Endothelial cell of umbilical vein (primary cell): ENCODE results near the gene LRP6. TPM values are rescaled to one million over a fixed set of nuclear protein-coding genes. Genes with fewer than 3 reads are reported as not detected.

Experiments
- BruUV-seq: library from RNA; stranded (reverse); fragments of 400-500 nt; replicated peaks from 2 replicates; lab custom pipeline; 2021; lab: Mats Ljungman, UMichigan
- CTCF ChIA-PET: fragments of 300-600, 350-600 bp; sonication (Branson Sonifier 250); formaldehyde crosslinking; loops from one replicate; lab custom pipeline; 2021; ENCODE audit warnings: antibody characterized with exemption, inconsistent platforms; lab: Charles Lee
- POLR2A ChIA-PET: fragments of 300-600, 350-600 bp; sonication (Branson Sonifier 250); formaldehyde crosslinking; loops from one replicate; lab custom pipeline; 2021; ENCODE audit warnings: antibody characterized with exemption, inconsistent platforms; lab: Charles Lee
- DNase-seq: peaks from one replicate; pipeline ENCODE4 v3.0.0-alpha.2; 2011; ENCODE audit warnings: low read depth, low spot score
- FAIRE-seq: peaks from 2 replicates; lab custom pipeline; 2011; peaks lifted over from hg19 to GRCh38; lab: Jason Lieb, UNC
- H2AFZ ChIP-seq: 2 replicates; pipeline ENCODE4 v1.6.0; 2012; ENCODE audit warnings: low read depth, low read length, control low read depth, inconsistent platforms
- H3K27ac ChIP-seq: 2 replicates; pipeline ENCODE4 v1.5.1; 2011; ENCODE audit warnings: low read depth, mild to moderate bottlenecking, control low read depth, low read length, moderate library complexity; ENCODE audit not compliant: insufficient read depth
- H3K27me3 ChIP-seq, 2 experiments: 2 replicates each; pipeline versions ENCODE4 v1.6.0 to v1.6.1; 2011; ENCODE audit warnings: low read length in 2 of 2, mixed read lengths in 1 of 2; ENCODE audit not compliant: control insufficient read depth in 2 of 2, insufficient read depth in 2 of 2
- H3K36me3 ChIP-seq, 2 experiments: 2 replicates in 1 of 2; 3 replicates in 1 of 2; pipeline ENCODE4 v1.5.1; 2011; ENCODE audit warnings: low read length in 2 of 2, mild to moderate bottlenecking in 1 of 2, moderate library complexity in 1 of 2; ENCODE audit not compliant: control insufficient read depth in 2 of 2, insufficient read depth in 2 of 2; ENCODE audit errors: extremely low read depth in 1 of 2
- H3K4me1 ChIP-seq: 3 replicates; pipeline ENCODE4 v1.5.1; 2011; ENCODE audit warnings: mild to moderate bottlenecking, low read length; ENCODE audit not compliant: control insufficient read depth, insufficient read depth; ENCODE audit errors: extremely low read depth
- H3K4me2 ChIP-seq: 2 replicates; pipeline ENCODE4 v1.6.1; 2011; ENCODE audit warnings: low read length, control low read depth, mixed read lengths; ENCODE audit not compliant: insufficient read depth
- H3K4me3 ChIP-seq, 3 experiments: fragments of 200-600 bp in 1 of 3; sonication (generic), shearing (Covaris generic) in 1 of 3; replicated peaks in 1 of 3; 2 replicates each; pipeline ENCODE4 v1.5.1; 2011 to 2016; ENCODE audit warnings: control low read depth in 3 of 3, low read length in 3 of 3, mild to moderate bottlenecking in 2 of 3, inconsistent platforms in 1 of 3, low read depth in 1 of 3, moderate library complexity in 1 of 3; ENCODE audit not compliant: insufficient read depth in 1 of 3
- H3K79me2 ChIP-seq: 2 replicates; pipeline ENCODE4 v1.6.0; 2012; ENCODE audit warnings: low read length, inconsistent platforms; ENCODE audit not compliant: control insufficient read depth, insufficient read depth
- H3K9ac ChIP-seq: replicated peaks from 2 replicates; pipeline ENCODE3; 2011; ENCODE audit warnings: low read length, control low read depth; ENCODE audit not compliant: insufficient read depth; ENCODE audit errors: extremely low read depth
- H3K9me1 ChIP-seq: replicated peaks from 3 replicates; pipeline ENCODE4 v1.6.0; 2011; ENCODE audit warnings: mild to moderate bottlenecking, low read length; ENCODE audit not compliant: control insufficient read depth, insufficient read depth; ENCODE audit errors: extremely low read depth
- H3K9me3 ChIP-seq: replicated peaks from 2 replicates; pipeline ENCODE4 v1.5.1; 2012; ENCODE audit warnings: low read length, inconsistent platforms; ENCODE audit not compliant: control insufficient read depth, insufficient read depth
- H4K20me1 ChIP-seq: replicated peaks from 2 replicates; pipeline ENCODE3; 2011; ENCODE audit warnings: mild to moderate bottlenecking, low read length; ENCODE audit not compliant: control insufficient read depth, insufficient read depth; ENCODE audit errors: extremely low read depth
- EZH2 ChIP-seq: IDR thresholded peaks from 2 replicates; pipeline ENCODE4 v1.6.1; 2012; ENCODE audit warnings: borderline replicate concordance, low read depth, mild to moderate bottlenecking, moderate library complexity, low read length, inconsistent platforms; ENCODE audit not compliant: severe bottlenecking
- FOS ChIP-seq: IDR thresholded peaks from 2 replicates; pipeline ENCODE4 v1.6.1; 2011; ENCODE audit warnings: mild to moderate bottlenecking, low read length, moderate library complexity, borderline replicate concordance; ENCODE audit not compliant: insufficient read depth
- GATA2 ChIP-seq: IDR thresholded peaks from 2 replicates; pipeline ENCODE4 v1.7.0; 2011; ENCODE audit warnings: low read depth, mild to moderate bottlenecking, moderate library complexity, mixed read lengths, low read length; ENCODE audit not compliant: insufficient read length, insufficient read depth
- JUN ChIP-seq: IDR thresholded peaks from 2 replicates; pipeline ENCODE4 v1.6.1; 2011; ENCODE audit warnings: borderline replicate concordance, low read depth; ENCODE audit not compliant: insufficient read length, insufficient read depth
- MAX ChIP-seq: IDR thresholded peaks from 2 replicates; pipeline ENCODE4 v1.6.1; 2011; ENCODE audit not compliant: insufficient read depth, insufficient read length
- MYC ChIP-seq: IDR thresholded peaks from one replicate; pipeline ENCODE4 v1.6.1; 2011; ENCODE audit warnings: mild to moderate bottlenecking, low read depth, low read length
- POLR2A ChIP-seq: IDR thresholded peaks from 2 replicates; pipeline ENCODE4 v1.6.1; 2012; ENCODE audit warnings: low read depth, mild to moderate bottlenecking, control low read depth, low read length
- POLR2AphosphoS5 ChIP-seq: IDR thresholded peaks from 2 replicates; pipeline ENCODE4 v1.6.1; 2012; ENCODE audit warnings: low read depth, mild to moderate bottlenecking, control low read depth, low read length, moderate library complexity; ENCODE audit not compliant: insufficient read depth
- dilution Hi-C: fragments of 300-500 bp; cut with MboI; formaldehyde crosslinking; loops from one replicate; pipeline ENCODE4 v1.15.0; 2019; ENCODE audit warnings: low sequenced_read_pairs; ENCODE audit not compliant: extremely low pct_ligation_motif_present
- intact Hi-C: fragments of 100-400 bp; cut with micrococcal nuclease; formaldehyde crosslinking; loops from one replicate; pipeline ENCODE4 v1.10.0; 2022
- polyA plus RNA-seq, 4 experiments: library from polyadenylated mRNA; depleted of rRNA in 3 of 4; stranded (reverse) in 3 of 4; unstranded in 1 of 4; fragments of >200 nt; gene quantifications; 2 replicates each; pipeline versions ENCODE4 v1.2.1 to v1.2.3, GENCODE V29; 2011 to 2012; ENCODE audit warnings: missing spikeins in 1 of 4
- total RNA-seq: library from RNA; stranded (reverse); gene quantifications from 2 replicates; pipeline ENCODE4 v1.2.3, GENCODE V29; 2021

LRP6 gene
- total and polyA plus RNA-seq, 2 donors (not counting 3 experiments of a cell fraction or from before 2014, with no cell fraction given) = 28.5 to 41.7 TPM

GRCh38 chr12:12088761-12089160 lies 178.1 kb downstream of the LRP6 start:
- no peaks in the 10 kb centered on the region for H3K9me3 ChIP-seq
- H3K36me3 ChIP-seq = no peaks in the 10 kb centered on the region
- POLR2A ChIA-PET = no interaction called here
- H3K4me1 ChIP-seq = peaks cover 3% of the 10 kb centered on the region
- H3K9me1 ChIP-seq = no peaks in the 10 kb centered on the region
- H3K27ac ChIP-seq = no peak overlapping the region
- H3K79me2 ChIP-seq = no peaks in the 10 kb centered on the region
- H2AFZ ChIP-seq = no peak overlapping the region
- H3K4me2 ChIP-seq = no peak overlapping the region
- dilution Hi-C loops (loop anchor here (25.0 kb wide), 1 partner anchor 249 kb away; no protein-coding TSS in a partner anchor), intact Hi-C loops (no loop called here)
- H3K27me3 ChIP-seq = no peaks in the 10 kb centered on the region
- no TSS peak for BruUV-seq
- no peak overlapping the region for H3K4me3 ChIP-seq
- CTCF ChIA-PET = no interaction called here
- H3K9ac ChIP-seq = no peak overlapping the region
- no peaks in the 10 kb centered on the region for H4K20me1 ChIP-seq
- DNase-seq (no peak), FAIRE-seq (no peak)
- no peak for TF ChIP-seq JUN
- no peak for TF ChIP-seq POLR2AphosphoS5
- TF ChIP-seq MYC = no peak
- TF ChIP-seq MAX = no peak
- TF ChIP-seq EZH2 = no peak
- no peak for TF ChIP-seq POLR2A
- no peak for TF ChIP-seq GATA2

GRCh38 chr12:12088147-12088546 lies 178.7 kb downstream of the LRP6 start:
- POLR2A ChIA-PET = no interaction called here
- Histone ChIP-seq H3K9me1 (no peaks in the 10 kb centered on the region), H2AFZ (no peak overlapping the region), H3K79me2 (no peaks in the 10 kb centered on the region), H4K20me1 (no peaks in the 10 kb centered on the region), H3K4me2 (no peak overlapping the region), H3K9ac (no peak overlapping the region), H3K36me3 (no peaks in the 10 kb centered on the region), H3K4me3 (no peak overlapping the region), H3K4me1 (peaks cover 2% of the 10 kb centered on the region), H3K9me3 (no peaks in the 10 kb centered on the region), H3K27me3 (no peaks in the 10 kb centered on the region), H3K27ac (no peak overlapping the region)
- BruUV-seq = no TSS peak
- DNase-seq = no peak
- intact Hi-C loops (no loop called here), dilution Hi-C loops (loop anchor here (25.0 kb wide), 1 partner anchor 249 kb away; no protein-coding TSS in a partner anchor)
- CTCF ChIA-PET = no interaction called here
- no peak for TF ChIP-seq FOS
- no peak for TF ChIP-seq POLR2A
- no peak for FAIRE-seq
